Mononuclear cell (primary cell): ENCODE measurements around the gene TMEM222. TPM values are rescaled to one million over a fixed set of nuclear protein-coding genes. Genes with fewer than 3 reads are reported as not detected.

ENCODE experiments used
- H3K27me3 ChIP-seq: 2 replicates; pipeline ENCODE4 v1.6.0; 2011; ENCODE audit warnings: low read length, control low read depth; ENCODE audit not compliant: insufficient read depth
- H3K4me1 ChIP-seq: 2 replicates; pipeline ENCODE4 v1.5.1; 2011; ENCODE audit warnings: mild to moderate bottlenecking, low read length, control low read depth; ENCODE audit not compliant: insufficient read depth
- H3K4me3 ChIP-seq: 2 replicates; pipeline ENCODE4 v1.5.1; 2011; ENCODE audit warnings: mild to moderate bottlenecking, low read length, moderate library complexity
- H3K9me3 ChIP-seq: 2 replicates; pipeline ENCODE4 v1.5.1; 2011; ENCODE audit warnings: low read depth, mild to moderate bottlenecking, control low read depth, low read length
- total RNA-seq: library from RNA; depleted of rRNA; stranded (reverse); fragments of >200 nt; gene quantifications from one replicate; pipeline ENCODE4 v1.2.3, GENCODE V29; 2012

Gene TMEM222
- total RNA-seq, 1 donor, result 17.0 TPM

GRCh38 chr1:27325286-27325685 lies 3.3 kb downstream of the TMEM222 start:
- no peaks in the 10 kb centered on the region for H3K27me3 ChIP-seq
- H3K4me1 ChIP-seq, result peaks cover 32% of the 10 kb centered on the region
- H3K9me3 ChIP-seq, result no peaks in the 10 kb centered on the region
- H3K4me3 ChIP-seq, result no peak overlapping the region

DNA sequence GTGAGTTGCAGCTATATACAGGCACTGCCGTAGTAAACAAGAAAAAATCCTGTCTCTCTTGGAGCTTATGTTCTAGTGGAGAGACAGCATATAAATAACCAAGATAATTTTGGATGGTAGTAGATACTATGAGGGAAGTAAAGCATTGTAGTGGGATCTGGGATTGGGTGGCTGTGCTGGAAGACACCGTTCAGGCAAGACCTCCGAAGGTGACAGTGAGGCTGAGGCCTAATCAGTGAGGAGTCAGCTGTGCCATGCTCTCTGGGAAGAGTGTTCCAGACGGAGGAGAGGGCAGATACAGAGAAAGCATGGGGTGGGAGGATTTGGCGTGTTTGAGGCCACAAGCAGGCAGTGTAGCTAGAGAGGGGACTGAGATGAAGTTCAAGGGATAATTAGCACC lies 6.0 kb downstream of the TMEM222 start:
- peaks cover 34% of the 10 kb centered on the region for H3K4me1 ChIP-seq
- no peaks in the 10 kb centered on the region for H3K27me3 ChIP-seq
- H3K9me3 ChIP-seq, result no peaks in the 10 kb centered on the region
- H3K4me3 ChIP-seq, result no peak overlapping the region

GRCh38 chr1:27330786-27331185 lies 8.8 kb downstream of the TMEM222 start:
- H3K4me3 ChIP-seq, result no peak overlapping the region
- H3K9me3 ChIP-seq, result no peaks in the 10 kb centered on the region
- H3K4me1 ChIP-seq, result peaks cover 23% of the 10 kb centered on the region
- H3K27me3 ChIP-seq, result no peaks in the 10 kb centered on the region

DNA sequence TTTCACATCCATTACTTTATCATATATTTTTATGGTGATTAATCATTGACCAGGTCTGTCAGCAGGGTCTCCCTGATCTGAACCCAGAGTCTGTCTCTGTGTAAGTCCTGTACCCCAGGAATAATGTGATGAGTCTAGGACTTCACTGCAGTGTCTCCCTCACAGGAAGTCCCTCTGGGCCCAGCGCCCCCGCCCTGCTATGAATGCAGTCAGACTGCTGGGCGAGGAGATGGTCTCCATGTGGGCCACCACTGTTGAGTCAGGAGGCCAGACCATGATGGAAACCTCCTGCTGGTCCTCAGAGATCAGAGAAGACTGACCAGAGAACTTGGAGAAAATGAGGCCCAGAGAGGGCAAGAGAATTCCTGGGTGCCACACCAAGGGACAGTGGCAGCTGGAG lies 9.5 kb downstream of the TMEM222 start:
- no peaks in the 10 kb centered on the region for H3K27me3 ChIP-seq
- H3K9me3 ChIP-seq, result no peaks in the 10 kb centered on the region
- peaks cover 18% of the 10 kb centered on the region for H3K4me1 ChIP-seq
- H3K4me3 ChIP-seq, result no peak overlapping the region

- no peak overlapping the region for H3K4me3 ChIP-seq
- H3K4me1 ChIP-seq, result peaks cover 13% of the 10 kb centered on the region
- no peaks in the 10 kb centered on the region for H3K27me3 ChIP-seq
- H3K9me3 ChIP-seq, result no peaks in the 10 kb centered on the region
Observed at GRCh38 chr1:27331922-27332321, 10.0 kb downstream of the TMEM222 start.

DNA sequence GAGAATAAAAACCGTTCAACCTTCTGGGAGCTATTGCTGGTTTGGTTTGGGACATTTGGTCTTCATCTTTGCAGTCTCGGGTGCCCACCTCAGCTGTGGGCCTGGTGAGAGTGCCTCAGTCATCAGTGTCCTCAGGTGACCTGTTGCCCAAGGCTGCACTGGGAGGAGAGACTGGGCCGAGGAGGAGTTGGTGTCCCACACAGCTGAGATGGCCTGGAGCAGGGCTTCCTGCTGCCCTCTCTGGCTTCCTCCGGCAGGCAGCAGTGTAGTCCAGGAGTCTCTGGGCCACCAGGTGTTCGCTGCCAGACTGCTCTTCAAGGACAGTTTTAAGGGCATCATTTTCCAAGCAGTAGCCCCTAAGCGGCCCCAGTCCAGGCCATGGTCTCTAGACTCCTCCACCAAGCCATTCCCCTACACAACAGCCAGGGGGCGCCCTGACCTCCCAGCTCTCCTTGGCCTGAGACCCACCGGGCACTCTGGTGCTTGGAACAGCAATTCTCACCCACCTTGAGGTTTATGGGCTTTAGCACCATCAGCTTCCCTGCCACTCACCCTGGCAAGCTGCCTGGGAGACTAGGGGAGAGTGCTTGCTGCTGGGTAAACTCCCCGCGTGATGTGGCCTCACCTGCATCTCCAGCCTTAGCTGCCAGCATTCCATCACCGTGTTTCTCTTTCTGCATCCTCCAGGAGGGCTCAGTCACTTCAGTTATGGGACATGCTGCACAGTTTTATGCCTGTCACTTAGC lies 10.7 kb downstream of the TMEM222 start:
- Histone ChIP-seq H3K4me1 (peaks cover 11% of the 10 kb centered on the region), H3K9me3 (no peaks in the 10 kb centered on the region), H3K4me3 (no peak overlapping the region), H3K27me3 (no peaks in the 10 kb centered on the region)

DNA sequence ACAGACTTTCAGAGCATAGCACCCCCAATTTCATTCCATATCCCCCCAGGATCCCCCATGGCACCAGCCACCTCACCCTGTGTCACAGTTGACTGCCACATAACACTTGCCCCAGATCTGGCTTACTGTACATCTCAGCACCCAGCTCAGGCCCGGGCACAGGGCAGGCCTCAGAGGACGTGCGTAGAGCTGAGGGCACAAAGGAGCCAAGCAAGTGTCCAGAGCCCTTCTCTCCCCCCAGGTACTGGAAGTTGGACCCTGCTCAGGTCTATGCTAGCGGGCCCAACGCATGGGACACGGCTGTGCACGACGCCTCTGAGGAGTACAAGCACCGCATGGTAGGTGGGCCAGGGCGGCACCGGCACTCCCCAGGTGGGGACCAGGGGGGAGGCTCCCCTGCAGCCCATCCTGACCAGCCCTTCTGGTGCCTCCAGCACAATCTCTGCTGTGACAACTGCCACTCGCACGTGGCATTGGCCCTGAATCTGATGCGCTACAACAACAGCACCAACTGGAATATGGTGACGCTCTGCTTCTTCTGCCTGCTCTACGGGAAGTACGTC lies 11.8 kb downstream of the TMEM222 start:
- peaks cover 11% of the 10 kb centered on the region for H3K4me1 ChIP-seq
- no peak overlapping the region for H3K4me3 ChIP-seq
- no peaks in the 10 kb centered on the region for H3K27me3 ChIP-seq
- H3K9me3 ChIP-seq, result no peaks in the 10 kb centered on the region

DNA sequence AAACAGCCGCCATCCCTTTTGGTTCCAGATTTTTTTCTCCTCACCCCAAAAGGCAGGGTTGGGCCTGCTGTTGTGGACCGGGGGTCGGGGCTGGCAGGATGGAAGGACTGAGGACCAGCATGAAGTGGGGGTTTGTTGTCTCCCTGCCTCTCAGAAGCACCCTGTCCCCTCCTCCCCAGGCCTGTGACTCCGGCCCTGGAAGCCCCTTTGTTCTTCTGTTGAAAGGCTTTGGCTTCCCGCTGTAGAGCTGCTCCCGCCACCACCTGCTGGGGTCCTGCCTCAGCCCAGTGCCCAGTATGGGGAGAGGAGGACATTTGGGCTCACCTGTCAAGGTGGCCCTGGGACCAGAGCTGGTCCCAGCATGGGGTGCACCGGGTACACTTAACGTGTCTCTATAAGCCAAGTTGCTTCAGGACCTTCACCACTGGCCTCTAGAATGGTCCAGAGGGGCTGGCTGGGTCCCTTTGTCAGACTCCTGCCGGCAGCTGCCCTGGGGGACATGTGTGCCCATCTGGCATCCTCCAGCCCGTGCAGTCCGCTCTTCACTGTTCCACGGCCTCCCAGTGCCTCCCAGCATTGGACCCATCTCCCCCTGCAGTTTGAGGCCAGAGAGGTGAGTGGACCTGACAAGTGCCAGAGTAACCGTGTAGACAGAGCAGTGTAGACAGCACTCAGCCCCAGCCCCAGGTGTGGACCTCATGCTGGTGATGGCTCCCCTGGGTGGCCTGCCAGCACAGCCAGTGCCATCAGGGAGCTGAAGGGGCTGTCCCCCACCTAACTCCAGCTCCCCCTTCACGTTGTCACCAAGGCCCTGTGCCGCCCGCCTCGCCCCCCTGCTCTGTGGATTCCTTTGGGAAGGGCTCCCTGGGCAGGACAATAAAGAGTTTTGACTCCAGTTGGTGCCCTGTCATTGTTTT lies 13.8 kb downstream of the TMEM222 start:
- Histone ChIP-seq H3K4me1 (peaks cover 22% of the 10 kb centered on the region), H3K4me3 (no peak overlapping the region), H3K27me3 (no peaks in the 10 kb centered on the region)

DNA sequence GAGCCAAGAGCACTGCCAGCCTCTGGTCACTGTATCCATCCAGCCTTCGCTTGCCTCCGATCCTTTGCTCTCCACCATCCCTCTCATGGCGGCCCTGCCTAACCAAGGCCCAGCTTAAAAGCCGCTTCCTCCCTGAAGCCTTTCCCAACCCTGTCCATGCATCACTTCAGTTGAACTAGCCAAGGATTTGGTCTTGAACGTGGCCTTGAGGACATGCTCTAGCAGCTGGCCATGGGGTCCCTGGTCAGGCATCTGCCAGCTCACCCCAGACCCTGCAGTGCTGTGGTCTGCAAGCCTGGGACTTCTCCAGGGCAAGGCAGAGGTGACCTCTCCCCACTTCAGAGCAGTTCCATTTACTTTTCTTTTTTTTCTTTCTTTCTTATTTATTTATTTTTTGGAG lies 14.8 kb downstream of the TMEM222 start:
- H3K27me3 ChIP-seq, result no peaks in the 10 kb centered on the region
- H3K9me3 ChIP-seq, result no peaks in the 10 kb centered on the region
- H3K4me1 ChIP-seq, result peaks cover 32% of the 10 kb centered on the region
- no peak overlapping the region for H3K4me3 ChIP-seq

More for the DNA sequence above, 13.8 kb downstream of the TMEM222 start:
- H3K9me3 ChIP-seq, result no peaks in the 10 kb centered on the region

GRCh38 chr1:27338751-27339150 lies 16.8 kb downstream of the TMEM222 start:
- Histone ChIP-seq H3K9me3 (no peaks in the 10 kb centered on the region), H3K27me3 (no peaks in the 10 kb centered on the region), H3K4me1 (peaks cover 40% of the 10 kb centered on the region), H3K4me3 (no peak overlapping the region)

DNA sequence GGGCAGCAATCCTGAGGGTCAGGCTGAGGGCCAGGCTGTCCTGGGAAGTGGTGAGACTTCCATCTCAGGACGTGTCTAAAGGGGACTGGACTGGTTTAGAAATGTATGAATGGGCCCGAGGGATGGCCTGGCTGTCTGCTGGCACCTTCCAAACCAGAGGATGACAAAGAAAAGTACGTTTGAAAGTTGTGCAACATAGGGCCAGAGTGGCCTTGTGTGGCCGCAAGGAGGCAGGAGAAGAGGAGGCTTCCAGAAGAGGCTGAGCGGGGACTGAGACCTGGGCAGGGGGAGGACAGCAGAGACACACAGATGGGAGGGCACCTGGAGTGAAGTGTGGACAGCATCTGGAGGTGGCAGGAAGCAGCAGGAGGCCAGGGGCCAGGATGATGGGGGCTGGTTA lies 17.2 kb downstream of the TMEM222 start:
- Histone ChIP-seq H3K9me3 (no peaks in the 10 kb centered on the region), H3K27me3 (no peaks in the 10 kb centered on the region), H3K4me1 (peaks cover 45% of the 10 kb centered on the region), H3K4me3 (no peak overlapping the region)

GRCh38 chr1:27341525-27342252 lies 19.7 kb downstream of the TMEM222 start, which contains the start of gene SYTL1:
SYTL1 (plus strand) TSS chr1:27342022; CDS start chr1:27345335, 3,313 bp downstream.
- Histone ChIP-seq H3K27me3 (no peaks in the 10 kb centered on the region), H3K4me1 (peaks cover 59% of the 10 kb centered on the region), H3K9me3 (no peaks in the 10 kb centered on the region), H3K4me3 (peak within 1 kb of the TSS; percentile 70)

DNA sequence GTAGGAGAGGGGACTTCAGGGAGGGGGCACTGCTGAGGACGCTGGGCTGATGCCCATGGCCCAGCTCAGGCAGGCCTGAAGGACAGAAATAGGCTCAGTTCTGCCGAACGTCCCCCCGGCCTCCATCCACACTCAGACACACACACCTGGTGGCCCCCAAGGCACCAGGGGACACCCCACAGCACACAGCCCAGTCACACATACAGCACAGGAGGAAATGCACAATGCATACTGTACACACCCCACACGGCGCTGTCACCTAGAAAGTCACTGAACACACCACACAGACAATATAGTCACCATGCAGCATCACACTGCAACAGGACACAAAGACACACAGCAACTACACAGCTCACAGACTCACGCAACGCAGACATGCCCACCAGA lies 20.4 kb downstream of the TMEM222 start:
- peak overlapping the region; percentile 70 for H3K4me3 ChIP-seq
- no peaks in the 10 kb centered on the region for H3K9me3 ChIP-seq
- H3K27me3 ChIP-seq, result no peaks in the 10 kb centered on the region
- peaks cover 59% of the 10 kb centered on the region for H3K4me1 ChIP-seq

- H3K27me3 ChIP-seq, result no peaks in the 10 kb centered on the region
- H3K4me1 ChIP-seq, result peaks cover 59% of the 10 kb centered on the region
- no peaks in the 10 kb centered on the region for H3K9me3 ChIP-seq
- peak overlapping the region; percentile 70 for H3K4me3 ChIP-seq
Observed at GRCh38 chr1:27342778-27343638, 21.0 kb downstream of the TMEM222 start.
